HEK293 (cell line): ENCODE data around the gene ANO1.

ENCODE experiments used
- CTCF ChIA-PET: fragments of 350-600 bp; formaldehyde crosslinking; extraction: SDS; loops from one replicate; lab custom pipeline; 2021; ENCODE audit warnings: antibody characterized with exemption; lab: Yijun Ruan, JAX
- POLR2A ChIA-PET: fragments of 300-600 bp; formaldehyde crosslinking; extraction: SDS; loops from one replicate; lab custom pipeline; 2020; ENCODE audit warnings: antibody characterized with exemption, inconsistent platforms; lab: Yijun Ruan, JAX
- H3K27ac ChIP-seq: fragments of 200-500 bp; sonication (Bioruptor generic); 2 replicates; pipeline ENCODE4 v1.5.1; 2014; ENCODE audit warnings: low read depth, low read length, control low read depth, inconsistent platforms; ENCODE audit errors: extremely low read depth
- H3K36me3 ChIP-seq, 2 experiments: fragments of 200-500 bp in 1 of 2; sonication (Bioruptor generic) in 1 of 2; 1 replicate in 1 of 2; 2 replicates in 1 of 2; pipeline ENCODE4 v1.5.1; 2014 to 2017; ENCODE audit warnings: inconsistent platforms in 2 of 2, low read length in 2 of 2; ENCODE audit not compliant: control insufficient read depth in 2 of 2, insufficient read depth in 1 of 2
- H3K4me1 ChIP-seq: fragments of 200-500 bp; sonication (Bioruptor generic); 2 replicates; pipeline ENCODE4 v1.5.1; 2014; ENCODE audit warnings: mild to moderate bottlenecking, low read length, inconsistent platforms; ENCODE audit not compliant: control insufficient read depth, insufficient read depth
- H3K4me3 ChIP-seq: 2 replicates; pipeline ENCODE4 v1.5.1; 2011; ENCODE audit warnings: low read depth, mild to moderate bottlenecking, control low read depth, low read length, moderate library complexity
- H3K9me3 ChIP-seq: fragments of 200-500 bp; sonication (Bioruptor generic); 2 replicates; pipeline ENCODE4 v1.5.1; 2014; ENCODE audit warnings: low read depth, low read length, inconsistent platforms; ENCODE audit not compliant: control insufficient read depth, insufficient read depth
- GLIS2 ChIP-seq: fragments of 450-650 bp; formaldehyde crosslinking; IDR thresholded peaks from 2 replicates; pipeline ENCODE4 v1.5.1; 2016; ENCODE audit warnings: missing biosample characterization, missing genetic modification characterization
- HOXA7 ChIP-seq: sonication (generic); formaldehyde crosslinking; IDR thresholded peaks from 2 replicates; pipeline ENCODE4 v1.8.1; 2022; ENCODE audit warnings: missing genetic modification reagents, borderline replicate concordance
- KLF9 ChIP-seq: fragments of 450-650 bp; formaldehyde crosslinking; IDR thresholded peaks from 2 replicates; pipeline ENCODE4 v1.5.1; 2016; ENCODE audit warnings: missing biosample characterization, missing genetic modification characterization, low read depth
- OVOL3 ChIP-seq: fragments of 450-650 bp; formaldehyde crosslinking; IDR thresholded peaks from 2 replicates; pipeline ENCODE4 v1.5.1; 2016; ENCODE audit warnings: missing biosample characterization, missing genetic modification characterization
- ZBTB1 ChIP-seq: fragments of 450-650 bp; formaldehyde crosslinking; IDR thresholded peaks from 2 replicates; pipeline ENCODE4 v1.5.1; 2016; ENCODE audit warnings: missing biosample characterization, missing genetic modification characterization
- ZBTB17 ChIP-seq: fragments of 450-650 bp; formaldehyde crosslinking; IDR thresholded peaks from 2 replicates; pipeline ENCODE4 v1.5.1; 2016; ENCODE audit warnings: missing biosample characterization, missing genetic modification characterization
- ZFHX2 ChIP-seq: fragments of 450-650 bp; formaldehyde crosslinking; conservative IDR thresholded peaks from 2 replicates; pipeline ENCODE4 v1.5.1; 2016; ENCODE audit warnings: missing biosample characterization, missing genetic modification characterization
- ZNF23 ChIP-seq: fragments of 450-650 bp; formaldehyde crosslinking; IDR thresholded peaks from 2 replicates; pipeline ENCODE4 v1.5.1; 2016; ENCODE audit warnings: missing biosample characterization, missing genetic modification characterization, borderline replicate concordance
- ZNF366 ChIP-seq: fragments of 450-650 bp; formaldehyde crosslinking; conservative IDR thresholded peaks from 2 replicates; pipeline ENCODE4 v1.5.1; 2016; ENCODE audit warnings: missing biosample characterization, missing genetic modification characterization
- ZNF48 ChIP-seq: fragments of 450-650 bp; formaldehyde crosslinking; IDR thresholded peaks from 2 replicates; pipeline ENCODE4 v1.5.1; 2016; ENCODE audit warnings: missing biosample characterization, missing genetic modification characterization
- ZNF571 ChIP-seq: fragments of 450-650 bp; formaldehyde crosslinking; IDR thresholded peaks from 2 replicates; pipeline ENCODE4 v1.5.0; 2017; ENCODE audit warnings: missing biosample characterization, missing genetic modification characterization
- ZNF654 ChIP-seq: fragments of 450-650 bp; formaldehyde crosslinking; IDR thresholded peaks from 2 replicates; pipeline ENCODE4 v1.5.1; 2016; ENCODE audit warnings: low read depth, missing biosample characterization, missing genetic modification characterization
- TF ChIP-seq, protein P1 (sequence below): fragments of 450-650 bp; formaldehyde crosslinking; IDR thresholded peaks from 2 replicates; pipeline ENCODE4 v1.5.1; 2016; ENCODE audit warnings: missing biosample characterization, missing genetic modification characterization

ANO1 gene

DNA sequence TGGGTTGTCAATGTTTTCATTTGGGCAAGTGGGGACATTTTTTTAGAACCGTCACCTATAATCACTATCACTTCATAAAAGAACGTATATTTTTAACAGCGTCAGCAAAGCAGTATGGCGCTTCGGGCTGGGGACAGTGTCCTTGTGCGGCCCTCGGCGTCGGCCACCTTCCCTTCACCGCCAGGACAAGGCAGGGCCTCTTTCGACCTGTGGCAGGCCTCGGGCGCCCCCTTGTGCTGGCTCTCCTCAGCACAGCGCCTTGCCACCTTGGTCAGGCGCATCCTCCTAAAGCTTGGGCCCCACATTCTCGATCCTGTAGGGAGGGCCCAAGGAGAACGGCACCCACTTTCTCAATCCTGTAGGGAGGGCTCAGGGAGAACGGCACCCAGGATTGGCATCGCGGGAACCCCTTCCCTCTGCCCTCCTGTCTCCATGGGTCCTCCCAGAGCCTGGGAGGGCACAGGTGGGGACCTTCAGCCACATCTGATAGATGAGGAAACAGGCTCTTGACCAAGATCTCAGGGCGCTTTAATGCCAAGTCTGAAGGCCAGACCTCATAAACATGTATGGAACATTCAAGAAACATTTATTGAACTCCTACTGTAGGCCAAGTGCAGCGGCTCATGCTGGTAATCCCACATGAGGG lies 113.5 kb downstream of the ANO1 start (continued):
- TF ChIP-seq, protein P1, sequence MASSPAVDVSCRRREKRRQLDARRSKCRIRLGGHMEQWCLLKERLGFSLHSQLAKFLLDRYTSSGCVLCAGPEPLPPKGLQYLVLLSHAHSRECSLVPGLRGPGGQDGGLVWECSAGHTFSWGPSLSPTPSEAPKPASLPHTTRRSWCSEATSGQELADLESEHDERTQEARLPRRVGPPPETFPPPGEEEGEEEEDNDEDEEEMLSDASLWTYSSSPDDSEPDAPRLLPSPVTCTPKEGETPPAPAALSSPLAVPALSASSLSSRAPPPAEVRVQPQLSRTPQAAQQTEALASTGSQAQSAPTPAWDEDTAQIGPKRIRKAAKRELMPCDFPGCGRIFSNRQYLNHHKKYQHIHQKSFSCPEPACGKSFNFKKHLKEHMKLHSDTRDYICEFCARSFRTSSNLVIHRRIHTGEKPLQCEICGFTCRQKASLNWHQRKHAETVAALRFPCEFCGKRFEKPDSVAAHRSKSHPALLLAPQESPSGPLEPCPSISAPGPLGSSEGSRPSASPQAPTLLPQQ, result 0 out of 2 replicates have a peak, but pooled peaks have one; percentile 17
- TF ChIP-seq HOXA7 (CRISPR knock-in tag) (no peak), ZBTB17 (no peak), GLIS2 (tag by site-specific recombination) (no peak)

DNA sequence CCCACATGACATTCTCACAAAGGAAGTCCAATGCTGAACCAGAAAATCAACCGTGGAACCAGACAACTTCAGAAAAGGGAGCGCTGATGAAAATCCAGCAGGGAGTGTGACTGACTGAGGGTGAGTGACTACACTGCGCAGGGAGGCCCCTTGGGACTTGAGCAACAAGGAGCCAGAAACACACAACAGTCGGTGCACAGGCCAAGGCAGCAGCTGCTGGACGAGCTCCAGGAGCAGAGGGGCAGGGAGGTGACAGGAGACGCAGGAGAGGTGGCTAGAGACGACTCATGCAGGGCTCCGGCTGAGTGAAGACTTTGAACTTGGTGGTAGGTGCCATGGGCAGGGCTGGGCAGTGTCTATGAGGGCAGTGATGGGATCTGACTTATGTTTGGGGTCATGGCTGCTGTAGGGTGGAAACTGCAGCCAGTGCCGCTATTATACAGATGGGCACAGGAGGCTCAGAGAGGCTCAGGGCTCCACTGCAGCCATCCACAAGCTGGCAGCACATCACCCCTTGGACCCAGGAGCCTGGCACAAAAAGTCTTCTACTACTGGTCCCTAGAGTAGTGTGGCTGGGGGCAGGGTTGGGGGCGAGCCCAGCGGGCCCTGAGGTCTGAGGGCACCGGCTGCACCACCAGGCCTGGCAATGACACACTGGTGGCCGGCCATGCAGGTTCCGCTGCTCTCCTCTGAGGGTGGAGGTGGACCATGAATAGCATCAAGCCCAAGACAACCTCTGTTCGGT lies 114.7 kb downstream of the ANO1 start:
- no peak overlapping the region for H3K27ac ChIP-seq
- no peak overlapping the region for H3K4me3 ChIP-seq
- no peaks in the 10 kb centered on the region for H3K9me3 ChIP-seq
- H3K4me1 ChIP-seq, result no peaks in the 10 kb centered on the region
- ChIA-PET POLR2A (no interaction called here), CTCF (interaction anchor here (0.6 to 1.8 kb wide), 13 partner anchors 10 to 557 kb away, joined by 3 to 17 read pairs (median 6); no protein-coding TSS in a partner anchor)
- H3K36me3 ChIP-seq, result no peaks in the 10 kb centered on the region
- TF ChIP-seq KLF9 (tag by site-specific recombination) (no peak), ZNF23 (tag by site-specific recombination) (no peak)

DNA sequence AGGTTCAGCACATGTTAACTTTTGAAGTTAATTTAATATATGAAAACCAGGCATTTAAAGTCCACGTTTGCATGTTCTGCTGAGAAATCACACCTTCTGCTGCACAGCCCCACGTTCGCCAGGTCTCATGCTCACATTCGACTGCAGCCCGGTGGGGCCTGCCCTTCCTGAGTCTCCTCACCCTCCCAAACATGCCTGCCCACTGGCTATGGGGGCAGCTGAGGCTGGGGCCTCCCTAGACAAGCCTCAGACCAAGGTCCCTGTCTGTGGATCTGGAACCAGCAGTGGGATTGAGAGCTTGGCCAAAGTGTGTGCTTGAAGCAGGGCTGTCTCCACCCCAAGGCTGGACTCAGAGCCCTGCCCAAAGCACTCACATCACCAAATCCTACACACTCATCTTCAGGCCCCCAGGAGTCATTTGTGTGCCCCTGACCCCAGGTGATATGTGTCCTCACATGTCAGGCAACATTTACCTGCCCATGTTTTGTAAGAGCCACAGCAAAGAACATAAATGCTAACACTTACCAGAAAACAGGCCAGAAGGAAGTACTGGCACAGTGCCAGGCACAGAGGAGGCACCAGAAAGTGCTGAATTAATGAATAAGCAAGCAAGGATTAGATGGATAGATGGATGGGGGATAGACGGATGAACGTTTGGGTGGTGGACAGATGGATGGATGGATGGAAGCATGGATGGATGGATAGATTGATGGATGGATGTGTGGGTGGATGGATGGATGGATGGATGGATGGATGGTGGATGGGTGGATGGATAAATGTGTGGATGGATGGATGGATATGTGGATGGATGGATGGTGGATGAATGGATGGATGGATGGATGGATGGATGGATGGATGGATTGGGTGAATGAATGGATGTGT lies 115.5 kb downstream of the ANO1 start:
- ChIA-PET POLR2A (no interaction called here), CTCF (interaction anchor here (0.9 kb wide), 1 partner anchor 557 kb away, joined by 3 read pairs; no protein-coding TSS in a partner anchor)
- no peak overlapping the region for H3K4me3 ChIP-seq
- no peaks in the 10 kb centered on the region for H3K9me3 ChIP-seq
- TF ChIP-seq ZNF48 (tag by site-specific recombination) (no peak), ZNF654 (tag by site-specific recombination) (no peak), ZNF366 (tag by site-specific recombination) (peak; percentile 96), ZNF571 (tag by site-specific recombination) (0 out of 2 replicates have a peak, but pooled peaks have one; percentile 34), ZBTB17 (peak; percentile 81), ZFHX2 (tag by site-specific recombination) (peak; percentile 20; the same call in 1 of the 2 replicates), ZBTB1 (tag by site-specific recombination) (no peak)
- H3K27ac ChIP-seq, result no peak overlapping the region
- H3K4me1 ChIP-seq, result no peaks in the 10 kb centered on the region
- no peaks in the 10 kb centered on the region for H3K36me3 ChIP-seq

DNA sequence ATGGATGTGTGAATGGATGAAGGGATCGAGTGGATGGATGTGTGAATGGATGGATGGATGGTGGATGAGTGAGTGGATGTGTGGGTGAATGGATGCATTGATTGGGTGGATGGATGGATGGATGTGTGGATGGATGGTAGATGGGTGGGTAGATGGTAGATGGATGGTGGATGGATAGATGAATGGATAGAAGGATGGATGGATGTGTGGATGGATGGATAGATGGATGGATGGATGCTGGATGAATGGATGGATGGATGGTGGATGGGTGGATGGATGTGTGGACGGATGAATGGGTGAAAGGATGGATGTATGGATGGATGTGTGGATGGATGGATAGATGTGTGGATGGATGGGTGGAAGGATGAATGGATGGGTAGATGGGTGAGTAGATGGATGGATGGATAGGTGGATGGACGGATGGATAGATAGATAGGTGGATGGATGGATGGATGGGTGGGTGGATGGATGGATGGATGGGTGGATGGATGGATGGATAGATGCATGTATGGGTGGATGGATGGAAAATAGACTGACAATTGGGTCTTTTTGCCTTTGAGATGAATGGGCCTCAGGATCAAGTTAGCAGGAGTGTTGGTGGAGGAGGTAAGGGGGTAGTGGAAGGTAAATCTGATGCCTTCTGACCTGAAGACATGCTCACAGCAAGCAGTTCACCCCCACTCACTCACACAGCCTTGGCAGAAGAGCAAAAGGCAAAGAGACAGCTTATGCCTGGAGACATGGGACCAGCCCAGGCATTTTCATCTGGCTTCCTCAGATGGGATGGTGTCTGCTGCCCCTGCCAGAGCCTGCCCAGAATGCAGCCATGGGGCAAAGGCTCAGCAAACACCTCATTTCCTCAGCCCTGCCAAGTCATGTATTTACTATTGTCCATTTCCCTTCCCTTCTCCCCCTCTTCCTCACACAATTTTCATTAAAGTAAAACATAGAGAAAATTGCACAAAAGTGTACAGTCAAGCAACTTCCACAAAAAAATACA lies 117.0 kb downstream of the ANO1 start:
- H3K4me1 ChIP-seq, result no peaks in the 10 kb centered on the region
- H3K4me3 ChIP-seq, result no peak overlapping the region
- ChIA-PET CTCF (interaction anchor here (0.6 to 2.4 kb wide), 10 partner anchors 10 to 376 kb away, joined by 3 to 17 read pairs (median 4); partner anchors contain the start of gene FGF3), POLR2A (no interaction called here)
- no peak overlapping the region for H3K27ac ChIP-seq
- H3K9me3 ChIP-seq, result no peaks in the 10 kb centered on the region
- no peaks in the 10 kb centered on the region for H3K36me3 ChIP-seq
- TF ChIP-seq OVOL3 (tag by site-specific recombination) (no peak), ZBTB17 (peak; percentile 98), ZNF366 (tag by site-specific recombination) (peak; percentile 98)
